GM19438 (cell line): ENCODE measurements around the gene CTRB2.
"Not testable (repeated sequence)": the region's sequence is repeated elsewhere in the genome, so short reads cannot be mapped to it uniquely, and the experiment has no call there.

Source experiments
- ATAC-seq: cut with Tn5 transposase; IDR thresholded peaks from one replicate; pipeline ENCODE4 v1.9.1; 2021; ENCODE audit warnings: low read depth; ENCODE audit not compliant: unreplicated experiment

The CTRB2 gene

GRCh38 chr16:75242436-75243078, 35.6 kb upstream of the CTRB2 start:
- ATAC-seq, result not testable (repeated sequence)

- no peak for ATAC-seq
These were observed 35.0 kb upstream of the CTRB2 start for GRCh38 chr16:75241955-75242354.

DNA sequence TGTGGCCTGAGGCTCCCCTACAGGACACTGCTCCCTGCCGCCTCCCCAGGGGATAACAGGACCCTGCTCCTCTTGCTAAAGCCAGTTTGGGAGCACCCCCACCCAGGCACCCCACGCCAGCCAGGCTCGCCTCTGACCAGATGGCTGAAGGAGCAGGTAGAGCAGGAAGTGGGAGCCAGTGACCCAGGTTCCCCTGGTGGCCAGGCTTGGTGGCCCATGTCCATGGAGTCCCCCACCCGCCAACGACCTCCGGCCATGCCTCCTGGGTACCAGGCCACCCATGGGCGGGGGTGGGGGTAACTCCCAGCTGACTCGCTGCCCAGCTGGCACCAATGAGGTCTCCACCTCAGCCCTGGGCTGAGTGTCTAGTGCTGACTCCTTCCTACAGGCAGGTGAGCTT, 34.5 kb upstream of the CTRB2 start:
- no peak for ATAC-seq

GRCh38 chr16:75240633-75241032, 33.7 kb upstream of the CTRB2 start:
- not testable (repeated sequence) for ATAC-seq

DNA sequence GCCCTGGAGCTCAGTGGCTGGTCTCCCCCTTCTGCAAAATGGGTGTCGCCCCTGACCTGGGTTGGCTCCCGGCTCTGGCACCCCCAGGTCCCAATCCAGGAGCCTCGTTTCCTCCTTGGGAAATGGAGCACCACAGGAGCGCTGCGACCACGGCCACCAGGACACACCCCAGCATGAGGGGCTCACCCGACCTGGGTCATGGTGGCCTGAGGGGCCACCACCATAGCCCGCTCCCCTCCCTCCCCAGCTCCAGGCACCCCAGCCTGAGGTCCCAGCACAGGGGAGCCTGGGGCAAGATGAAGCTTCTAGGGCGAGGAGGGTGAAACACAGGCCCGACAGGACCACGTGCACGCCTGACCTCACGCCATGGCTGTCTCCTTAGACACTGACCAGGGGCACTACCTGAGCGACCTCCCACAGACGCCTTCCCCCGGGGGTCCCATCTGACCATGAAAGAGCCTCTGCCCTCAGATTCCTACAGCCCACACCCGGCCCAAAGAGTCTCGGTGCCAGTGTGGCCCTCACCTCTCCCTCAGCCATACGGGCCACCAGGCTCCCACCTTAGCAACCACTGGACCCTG, 32.7 kb upstream of the CTRB2 start:
- no peak for ATAC-seq

DNA sequence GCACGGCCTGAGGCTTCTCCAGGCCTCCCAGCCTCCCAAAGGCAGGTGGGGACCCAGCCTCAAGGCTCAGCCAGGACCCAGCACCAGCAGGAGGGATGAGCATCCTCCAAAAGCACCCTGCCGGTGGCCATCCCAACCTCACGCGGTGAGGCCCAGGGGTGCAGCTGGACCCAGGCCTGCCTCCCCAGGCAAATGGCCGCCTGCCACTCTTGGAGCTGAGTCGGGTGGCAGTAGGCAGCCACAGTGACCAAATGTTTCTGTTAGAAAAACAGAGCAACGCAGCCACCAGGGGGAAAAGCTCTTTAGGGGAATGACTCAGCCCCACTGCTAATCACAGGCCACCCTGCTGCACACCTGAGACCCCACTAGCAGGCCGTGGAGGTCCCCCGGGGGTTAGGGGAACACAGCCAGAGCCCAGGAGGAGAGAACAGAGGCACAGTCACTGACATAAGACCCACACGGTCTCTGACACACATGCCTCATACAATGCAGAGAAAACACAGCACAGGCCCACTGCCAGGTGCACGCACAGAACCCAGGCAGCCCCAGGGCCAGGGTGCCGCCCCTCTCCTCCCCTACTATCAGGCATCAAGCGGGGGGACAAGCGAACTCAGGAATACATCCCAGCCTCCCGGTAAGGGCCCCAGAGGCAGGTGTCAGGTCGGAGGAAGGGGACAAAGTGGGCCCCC, 32.0 kb upstream of the CTRB2 start:
- ATAC-seq, result no peak

DNA sequence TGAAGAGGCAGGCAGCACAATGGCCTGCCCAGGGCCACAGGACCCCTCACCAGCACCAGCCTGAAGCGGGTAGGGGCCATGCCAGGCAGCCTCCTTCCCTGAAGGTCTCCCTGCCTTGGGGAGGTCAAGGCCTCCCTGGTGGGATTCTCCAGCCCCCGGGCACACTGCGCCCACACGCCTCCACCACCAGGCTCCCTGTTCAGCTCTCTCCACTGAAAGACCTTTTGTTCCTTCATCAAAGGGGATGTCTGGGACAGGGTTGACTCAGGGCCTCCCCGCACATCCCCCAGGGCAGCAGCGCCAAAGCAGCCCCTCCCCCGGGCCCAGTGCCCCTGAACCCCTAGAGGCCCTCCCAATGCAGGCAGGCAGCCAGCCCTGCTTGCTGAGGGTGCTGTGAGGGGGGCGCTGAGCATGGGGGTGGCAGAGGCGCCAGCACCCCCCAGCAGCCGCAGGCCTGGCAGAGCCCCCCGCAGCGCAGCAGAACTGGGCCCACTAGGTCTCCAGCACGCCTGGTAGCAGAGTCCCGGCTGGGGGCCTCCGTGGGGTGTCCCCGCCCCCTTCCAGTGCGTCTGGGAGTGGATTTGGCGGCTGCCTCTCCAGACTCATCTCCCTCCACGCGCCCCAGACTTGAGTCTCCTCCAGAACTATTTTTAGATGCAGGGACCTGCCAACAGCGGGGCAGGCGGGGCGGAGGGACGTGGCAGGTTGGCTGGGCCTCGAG, 31.3 kb upstream of the CTRB2 start:
- no peak for ATAC-seq

DNA sequence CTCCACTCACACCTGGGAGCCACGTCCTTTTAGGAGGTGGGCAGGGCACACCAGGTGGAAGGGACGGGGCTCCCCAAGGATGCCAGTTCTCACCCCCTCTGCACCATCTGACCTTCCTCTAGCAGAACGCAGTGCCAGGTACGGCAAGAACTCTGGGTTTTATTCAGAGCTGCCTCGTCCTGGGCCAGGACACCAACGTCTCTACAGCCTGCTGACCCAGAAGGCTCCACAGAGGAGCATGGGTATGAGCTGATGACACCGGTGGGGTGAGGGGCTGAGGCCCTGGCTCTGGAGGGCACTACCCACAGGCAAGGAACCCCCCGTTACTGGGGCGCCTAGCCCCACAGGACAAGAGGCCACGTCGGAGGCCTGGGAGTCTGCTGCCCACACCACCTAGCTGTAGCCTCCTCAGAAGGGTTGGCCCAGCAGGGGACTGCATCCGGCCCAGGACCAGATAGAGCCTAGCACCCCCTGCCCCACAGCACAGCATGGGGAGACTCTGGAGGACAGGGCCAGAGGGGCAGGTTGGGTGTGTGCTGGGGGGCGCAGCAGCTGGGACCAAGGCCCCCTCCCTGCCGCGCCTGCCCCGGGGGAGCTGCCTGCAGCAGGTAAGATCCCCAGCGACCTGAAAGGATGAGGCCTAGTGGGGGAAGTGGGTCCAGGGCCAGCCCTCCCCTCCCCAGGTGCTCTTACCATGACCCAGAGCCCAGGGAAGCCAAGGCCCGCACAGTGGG, 30.6 kb upstream of the CTRB2 start:
- ATAC-seq, result no peak

DNA sequence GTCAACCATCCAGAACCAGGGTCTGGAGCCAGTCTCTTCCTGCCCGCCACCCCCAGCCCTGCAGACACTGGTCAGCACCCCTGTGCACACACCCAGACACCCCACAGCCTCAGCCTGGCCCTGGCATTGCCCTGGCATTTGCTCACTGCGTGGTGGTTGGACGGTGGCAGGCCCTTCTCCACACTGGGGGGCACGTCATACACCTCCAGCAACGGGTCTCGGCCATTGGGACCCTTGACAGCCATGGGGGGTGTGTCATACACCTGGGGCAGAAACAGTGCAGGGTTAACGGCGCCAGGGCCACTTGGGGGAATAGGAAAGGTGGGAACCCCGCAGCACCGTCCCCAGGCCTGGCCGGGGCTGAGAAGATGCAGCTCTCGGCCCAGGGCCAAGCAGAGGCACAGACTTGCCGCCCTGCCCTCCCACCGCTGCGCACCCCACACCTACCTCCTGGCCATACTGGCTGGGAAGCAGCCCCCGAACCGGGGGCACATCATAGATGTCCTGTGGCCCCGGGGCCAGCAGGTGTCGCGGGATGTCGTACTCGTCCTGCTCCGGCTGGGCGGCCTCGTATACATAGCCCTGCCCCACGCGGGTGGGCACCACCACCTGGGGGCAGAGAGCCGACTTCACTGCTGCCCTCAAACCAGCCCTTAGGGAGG, 29.9 kb upstream of the CTRB2 start:
- no peak for ATAC-seq

- ATAC-seq, result no peak
These were observed 29.3 kb upstream of the CTRB2 start for GRCh38 chr16:75236232-75236631.

- ATAC-seq, result no peak
These were observed 28.8 kb upstream of the CTRB2 start for GRCh38 chr16:75235721-75236193.

- no peak for ATAC-seq
These were observed 28.1 kb upstream of the CTRB2 start for GRCh38 chr16:75234856-75235696.

GRCh38 chr16:75233611-75233938, 26.6 kb upstream of the CTRB2 start:
- ATAC-seq, result no peak

DNA sequence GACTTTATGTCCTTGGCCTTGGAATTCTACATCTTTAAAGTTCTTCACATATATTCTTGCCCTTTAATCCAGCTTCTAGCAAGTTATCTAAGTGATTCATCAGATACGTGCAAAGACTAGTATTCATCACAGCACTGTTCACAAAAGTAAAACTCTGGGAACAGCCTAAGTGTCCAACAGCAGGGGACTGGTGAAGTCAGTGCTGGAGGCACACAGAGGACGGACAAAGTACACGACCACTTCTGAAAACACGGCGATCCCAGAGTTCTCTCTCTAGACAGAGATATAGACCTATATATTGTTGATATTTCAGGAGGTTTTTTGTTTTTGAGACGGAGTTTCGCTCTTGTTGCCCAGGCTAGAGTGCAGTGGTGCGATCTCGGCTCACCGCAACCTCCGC, 24.6 kb upstream of the CTRB2 start:
- no peak for ATAC-seq

DNA sequence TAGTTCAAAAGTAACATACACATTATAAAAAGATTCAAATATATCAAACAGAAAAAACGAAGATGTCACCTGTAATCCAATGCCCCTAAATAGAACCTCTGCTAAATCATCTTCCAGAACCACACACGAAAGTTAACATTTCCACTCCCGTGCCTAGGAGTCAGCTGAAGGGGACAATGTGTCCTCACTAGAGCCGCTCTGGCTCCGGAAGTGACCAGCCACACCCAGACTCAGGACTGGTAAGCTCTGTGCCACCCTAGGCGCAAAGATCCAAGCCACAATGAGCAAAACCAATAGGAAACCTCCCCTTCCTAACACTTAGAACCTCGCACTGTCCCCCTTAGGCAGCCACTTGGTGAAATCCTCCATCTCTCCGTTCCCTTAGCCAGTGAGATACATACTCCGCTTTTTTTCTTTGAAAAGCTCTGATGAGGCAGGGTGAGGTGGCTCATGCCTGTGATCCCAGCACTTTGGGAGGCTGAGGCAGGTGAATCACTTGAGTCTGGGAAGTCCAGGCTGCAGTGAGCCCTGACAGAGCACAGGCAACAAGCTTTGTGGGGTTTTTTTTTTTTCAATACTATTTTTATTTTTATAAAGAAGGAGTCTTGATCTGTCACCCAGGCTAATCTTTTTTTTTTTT, 23.6 kb upstream of the CTRB2 start:
- ATAC-seq, result no peak

GRCh38 chr16:75229172-75230031, 22.4 kb upstream of the CTRB2 start:
- no peak for ATAC-seq

DNA sequence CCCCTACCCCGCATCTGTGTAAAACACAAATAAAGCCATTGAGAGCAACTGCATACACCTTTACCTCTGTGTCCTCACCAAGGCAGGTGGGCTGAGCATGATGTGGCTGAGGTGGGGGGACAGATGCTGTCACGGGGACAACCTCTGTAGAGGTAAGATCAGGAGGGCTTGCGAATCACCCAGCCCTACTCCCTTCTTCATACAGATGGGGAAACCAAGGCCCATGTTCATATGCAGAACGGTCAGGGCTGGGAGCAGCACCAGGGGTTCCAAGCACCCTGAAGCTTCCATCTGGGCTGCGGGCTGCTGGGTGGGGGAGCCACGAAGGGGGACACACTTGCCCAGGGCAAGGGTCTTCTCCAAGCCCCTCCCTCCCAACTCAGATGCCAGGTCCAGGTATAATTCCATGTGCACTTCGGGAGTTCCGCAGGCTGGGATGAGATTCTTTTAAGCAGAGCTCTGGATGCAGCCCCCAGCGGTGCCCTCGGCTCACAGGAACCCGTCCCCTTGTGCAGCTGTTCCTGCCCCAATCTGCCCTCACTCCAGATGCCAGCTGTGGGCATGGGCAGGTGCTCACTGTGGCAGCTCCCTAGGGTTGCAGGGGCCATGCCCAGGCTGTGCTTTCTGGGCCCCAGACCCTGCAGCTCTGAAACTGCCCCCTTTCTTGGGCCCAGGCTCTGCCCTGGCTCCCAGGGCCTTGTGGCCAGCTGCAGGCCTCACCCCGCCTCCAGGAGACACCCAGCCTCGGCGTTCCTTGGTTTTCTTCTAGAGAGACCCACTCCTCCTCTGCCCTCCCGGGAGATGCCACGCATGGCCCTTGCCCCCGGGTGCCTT, 21.4 kb upstream of the CTRB2 start:
- no peak for ATAC-seq
